ENCODE measurements around the gene C4orf50.

The C4orf50 gene

DNA sequence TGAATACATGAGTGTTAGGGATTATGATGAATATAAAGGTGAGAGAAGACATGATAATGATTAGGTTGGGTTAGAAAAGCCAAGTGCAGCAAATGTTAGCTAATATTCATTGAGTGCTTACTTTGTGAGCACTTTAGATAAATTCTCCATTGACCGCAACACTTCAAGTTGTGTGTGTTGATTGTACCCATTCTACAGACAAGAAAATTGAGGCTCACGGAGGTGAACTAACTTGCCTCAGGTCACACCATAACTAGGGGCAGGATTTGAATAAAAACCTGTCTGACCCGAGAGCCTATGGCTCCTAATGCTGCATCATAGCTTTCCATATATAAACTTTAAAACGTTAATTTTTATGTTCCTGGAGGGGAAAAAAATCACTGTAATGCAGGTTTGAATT lies 15.2 kb upstream of the C4orf50 start:
- DNase-seq (ENCODE audit: extremely low read depth, low read depth) = no peak
- TF ChIP-seq CTCF (IDR thresholded peaks at IDR 0.05; ENCODE audit: low read depth, low read length) = no peak

DNA sequence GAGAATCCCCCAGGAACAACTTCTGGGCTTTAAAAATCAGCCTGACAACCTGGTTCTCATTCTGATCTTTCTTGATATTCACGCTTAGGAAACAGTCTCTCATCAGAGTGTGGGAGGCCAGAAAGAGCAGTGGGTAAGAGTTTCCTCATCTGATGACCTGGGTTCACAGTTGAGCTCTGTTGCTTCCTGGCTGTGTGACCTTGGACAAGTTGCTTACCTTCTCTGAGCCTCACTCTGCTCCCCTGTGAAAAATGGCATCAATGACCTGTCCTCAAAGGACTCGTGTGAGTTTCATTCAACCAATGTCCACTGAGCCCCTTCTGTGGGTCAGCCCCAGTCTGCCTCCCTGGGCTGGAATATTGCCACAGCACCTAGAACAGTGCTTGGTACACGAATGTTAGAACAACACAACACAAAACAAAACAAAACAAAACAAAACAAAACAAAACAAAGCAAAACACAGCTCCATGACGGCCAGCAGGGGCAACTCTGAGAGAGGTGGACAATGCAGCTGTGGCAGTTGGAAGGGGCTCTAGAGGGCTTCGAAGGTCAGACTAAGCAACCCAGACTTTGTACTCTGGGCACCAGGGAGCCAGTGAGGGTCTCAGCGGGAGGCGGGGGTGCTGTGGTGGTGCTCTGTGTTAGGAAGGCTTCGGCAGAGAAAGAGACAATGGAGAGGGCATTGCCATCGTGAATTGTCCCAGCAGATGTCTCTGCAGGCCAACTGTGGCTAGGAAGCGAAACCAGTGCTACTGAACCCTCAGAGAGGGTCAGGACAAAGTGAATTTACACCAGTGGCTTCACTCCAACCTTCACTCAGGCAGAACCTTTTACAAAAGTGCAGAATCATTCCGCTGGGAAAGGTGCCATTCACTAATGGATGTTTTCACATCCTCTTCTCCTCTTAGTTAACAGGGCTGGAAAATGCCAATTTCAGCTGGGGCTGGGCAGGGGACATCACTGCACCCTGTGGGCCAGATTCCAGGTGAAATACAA lies 14.3 kb upstream of the C4orf50 start:
- DNase-seq (ENCODE audit: extremely low read depth, low read depth) = no peak
- TF ChIP-seq CTCF (IDR thresholded peaks at IDR 0.05; ENCODE audit: low read depth, low read length) = no peak

GRCh38 chr4:6031846-6032245 lies 13.6 kb upstream of the C4orf50 start:
- TF ChIP-seq CTCF (IDR thresholded peaks at IDR 0.05; ENCODE audit: low read depth, low read length) = no peak

DNA sequence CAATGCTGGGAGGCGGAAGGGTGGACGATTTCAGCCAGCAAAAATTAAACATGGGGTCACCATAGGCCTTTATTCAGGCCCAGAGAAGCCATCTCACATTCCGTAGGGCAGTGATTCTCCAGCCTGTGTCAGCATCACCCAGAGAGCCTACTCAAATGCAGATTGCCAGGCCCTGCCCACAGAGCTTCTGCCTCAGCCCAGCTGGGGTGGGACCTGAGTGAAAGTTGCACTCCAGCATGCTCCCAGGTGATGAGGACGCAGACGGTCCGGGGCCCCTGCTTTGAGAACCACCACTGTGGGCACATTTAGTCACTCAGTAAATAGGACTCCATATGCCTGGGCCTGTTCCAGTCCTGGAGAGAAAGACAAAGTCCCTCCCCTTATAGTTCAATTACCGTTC lies 12.4 kb upstream of the C4orf50 start:
- no peak for DNase-seq (ENCODE audit: extremely low read depth, low read depth)
- TF ChIP-seq CTCF (IDR thresholded peaks at IDR 0.05; ENCODE audit: low read depth, low read length) = no peak

More at GRCh38 chr4:6031846-6032245, 13.6 kb upstream of the C4orf50 start:
- DNase-seq (ENCODE audit: extremely low read depth, low read depth) = no peak

DNA sequence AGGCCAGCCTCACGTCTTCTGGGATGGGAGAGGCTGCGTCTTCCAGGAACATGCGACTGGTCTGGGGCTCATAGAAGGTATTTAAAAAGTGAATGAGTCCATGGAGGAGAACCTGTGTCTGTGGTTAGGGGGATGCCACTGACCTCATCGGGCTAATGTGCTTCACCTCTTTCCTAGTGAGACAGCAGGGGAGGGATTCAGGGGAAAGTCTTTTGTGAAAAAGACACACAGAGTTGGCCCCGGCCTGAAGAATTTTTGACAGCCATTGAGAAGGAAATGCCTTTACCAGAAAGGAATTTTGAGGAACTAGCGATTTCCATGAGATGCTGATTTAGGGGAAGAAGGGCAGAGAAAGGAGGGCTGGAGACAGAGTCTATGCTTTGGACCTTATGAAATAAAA lies 11.0 kb upstream of the C4orf50 start:
- no peak for TF ChIP-seq CTCF (IDR thresholded peaks at IDR 0.05; ENCODE audit: low read depth, low read length)
- DNase-seq (ENCODE audit: extremely low read depth, low read depth) = no peak

- no peak for DNase-seq (ENCODE audit: extremely low read depth, low read depth)
- no peak for TF ChIP-seq CTCF (IDR thresholded peaks at IDR 0.05; ENCODE audit: low read depth, low read length)
Observed at GRCh38 chr4:6028168-6028567, 9.9 kb upstream of the C4orf50 start.

DNA sequence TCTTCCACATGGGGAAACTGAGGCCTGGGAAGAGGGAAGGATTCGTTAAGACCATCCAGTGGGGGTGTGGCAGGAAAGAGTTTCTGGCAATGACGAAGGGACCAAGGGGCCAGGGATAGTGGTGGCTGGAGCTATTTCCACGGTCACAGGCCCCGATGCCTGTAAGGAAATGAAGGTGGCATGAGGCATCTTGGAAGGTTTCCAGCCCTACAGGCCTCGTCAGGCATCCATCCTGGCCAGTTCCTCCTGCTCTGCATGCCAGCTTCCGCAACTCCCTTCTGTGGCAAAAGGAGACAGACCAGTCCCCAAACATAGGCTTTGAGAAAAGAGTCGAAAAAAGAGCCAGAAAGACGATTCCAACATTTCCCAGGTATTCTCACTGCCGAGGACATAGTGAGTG lies 9.2 kb upstream of the C4orf50 start:
- no peak for DNase-seq (ENCODE audit: extremely low read depth, low read depth)

More for the DNA sequence above, 9.2 kb upstream of the C4orf50 start:
- TF ChIP-seq CTCF (IDR thresholded peaks at IDR 0.05; ENCODE audit: low read depth, low read length) = no peak
